8988T (cell line): Measurements from ENCODE around the gene GALNT8.
"Not testable (repeated sequence)": the region's sequence is repeated elsewhere in the genome, so short reads cannot be mapped to it uniquely, and the experiment has no call there.

Experiments used
- DNase-seq: peaks from one replicate; pipeline ENCODE4 v3.0.0; 2011

GALNT8 gene

GRCh38 chr12:4719821-4720636, at the start of gene GALNT8:
Gene GALNT8 (plus strand): TSS chr12:4720400. CDS start chr12:4720678, 278 bp downstream.
- no peak for DNase-seq

DNA sequence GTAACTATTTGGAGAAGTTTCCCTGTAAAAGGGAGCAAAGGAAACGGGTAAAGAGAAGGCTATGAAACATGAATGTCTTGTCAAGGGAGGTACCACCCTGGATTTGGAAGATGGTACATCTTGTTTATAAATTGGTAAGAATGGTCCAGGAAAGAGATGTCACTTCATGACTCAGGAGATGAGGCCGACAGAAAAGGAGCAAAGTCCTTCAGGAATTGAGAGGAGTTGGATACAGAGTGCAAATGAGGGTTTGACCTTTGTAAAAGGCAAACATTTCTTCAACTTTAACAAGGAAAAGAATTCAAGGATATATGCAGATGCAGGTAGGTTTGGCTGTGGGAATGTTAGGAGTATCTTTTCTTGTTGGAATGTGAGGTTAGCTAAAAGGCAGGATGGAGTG, 40.5 kb upstream of the GALNT8 start:
- no peak for DNase-seq

DNA sequence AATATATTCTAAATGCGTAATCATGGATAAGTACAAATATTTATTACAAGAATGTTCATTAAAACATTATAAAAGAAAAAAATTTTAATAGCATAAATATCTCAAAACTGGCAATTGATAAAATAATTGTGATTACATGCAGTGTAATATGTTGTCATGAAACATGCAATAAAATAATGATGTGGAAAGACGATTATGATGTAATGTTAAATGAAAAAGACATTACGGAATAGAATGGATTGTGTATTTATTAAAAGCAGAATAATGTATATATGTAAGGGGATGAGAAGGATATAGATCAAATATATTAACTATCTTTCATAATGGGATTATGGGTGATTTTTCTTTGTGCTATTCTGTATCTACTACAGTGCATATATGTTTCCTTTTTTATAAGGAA, 38.5 kb upstream of the GALNT8 start:
- DNase-seq = no peak

DNA sequence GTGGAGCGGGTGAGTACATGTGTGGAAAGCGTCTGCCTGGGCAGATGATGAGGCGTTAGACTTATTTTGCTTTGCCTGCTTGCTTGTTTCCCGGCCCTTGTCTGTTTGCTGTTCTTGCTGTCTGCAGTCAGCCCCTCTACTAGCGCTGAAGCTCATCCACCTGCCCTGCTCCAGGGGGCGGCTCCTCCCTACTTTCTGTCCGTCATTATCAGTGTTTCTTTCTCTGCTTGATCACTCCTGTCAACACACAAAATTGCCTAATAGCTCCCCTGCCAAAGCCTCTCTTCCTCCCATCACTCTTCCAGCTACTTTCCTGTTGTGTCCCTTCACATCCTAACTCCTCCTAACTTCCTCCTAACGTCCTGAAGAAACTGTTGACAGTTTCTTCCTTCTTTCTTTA, 34.9 kb upstream of the GALNT8 start:
- DNase-seq = no peak

- DNase-seq = no peak
These were observed 29.4 kb upstream of the GALNT8 start for GRCh38 chr12:4690760-4691159.

GRCh38 chr12:4700621-4701026, 19.6 kb upstream of the GALNT8 start:
- DNase-seq = no peak

DNA sequence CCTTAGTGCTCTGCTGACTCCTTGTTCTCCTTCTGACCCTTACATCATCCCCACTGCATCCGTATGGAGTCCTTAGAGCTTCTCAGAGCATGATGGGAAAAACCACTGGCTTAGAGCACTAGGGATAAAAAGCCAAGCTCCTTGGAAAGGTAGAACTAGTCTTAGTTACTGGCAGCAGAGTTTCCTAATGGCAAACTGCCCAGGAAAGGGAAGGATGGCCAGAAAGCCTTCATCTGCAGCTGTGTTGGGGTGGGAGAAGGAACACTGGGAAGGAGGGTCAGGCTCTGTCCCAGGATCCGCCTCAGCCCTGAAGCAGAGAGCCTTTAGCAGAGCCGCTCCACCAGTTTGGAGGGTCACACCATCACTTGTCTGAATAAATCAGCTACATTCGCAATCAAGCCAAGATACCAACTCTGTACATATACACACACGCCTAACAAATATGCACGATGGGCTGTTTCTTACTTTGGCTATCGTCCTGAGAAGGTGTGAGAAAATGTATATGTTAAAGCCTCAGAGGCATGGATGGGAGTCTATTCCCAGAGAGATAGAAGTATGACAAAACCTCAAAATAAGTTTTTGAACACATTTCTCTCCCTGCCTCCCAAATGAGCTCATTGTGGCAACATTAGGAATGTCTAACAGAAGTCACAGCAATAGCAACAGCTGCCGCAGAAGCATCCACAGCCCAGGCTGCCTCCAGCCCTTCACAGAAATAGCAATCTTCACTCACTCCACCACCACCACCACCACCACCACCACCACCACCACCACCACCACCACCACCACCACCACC, 18.6 kb upstream of the GALNT8 start:
- DNase-seq = no peak

GRCh38 chr12:4703676-4704075, 16.5 kb upstream of the GALNT8 start:
- no peak for DNase-seq

- DNase-seq = no peak
These were observed 14.4 kb upstream of the GALNT8 start for GRCh38 chr12:4705824-4706223.

DNA sequence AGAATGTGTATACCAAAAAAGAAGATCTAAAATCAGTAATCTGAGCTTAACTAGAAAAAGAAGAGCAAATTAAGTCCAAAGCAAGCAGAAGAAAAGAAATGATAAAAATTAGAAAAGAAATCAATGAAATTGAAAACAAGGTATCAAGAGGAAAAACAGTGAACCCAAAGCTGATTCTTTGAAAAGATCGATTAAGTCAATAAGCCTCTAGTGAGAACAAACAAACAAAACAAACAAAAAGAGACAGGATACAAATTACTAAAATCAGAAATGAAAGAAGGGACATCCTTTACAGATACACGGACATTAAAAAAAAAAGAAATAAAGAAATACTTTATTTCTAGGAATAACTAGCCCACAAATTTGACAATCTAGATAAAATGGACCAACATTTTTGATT, 12.9 kb upstream of the GALNT8 start:
- no peak for DNase-seq

GRCh38 chr12:4710113-4710512, 10.1 kb upstream of the GALNT8 start:
- no peak for DNase-seq

DNA sequence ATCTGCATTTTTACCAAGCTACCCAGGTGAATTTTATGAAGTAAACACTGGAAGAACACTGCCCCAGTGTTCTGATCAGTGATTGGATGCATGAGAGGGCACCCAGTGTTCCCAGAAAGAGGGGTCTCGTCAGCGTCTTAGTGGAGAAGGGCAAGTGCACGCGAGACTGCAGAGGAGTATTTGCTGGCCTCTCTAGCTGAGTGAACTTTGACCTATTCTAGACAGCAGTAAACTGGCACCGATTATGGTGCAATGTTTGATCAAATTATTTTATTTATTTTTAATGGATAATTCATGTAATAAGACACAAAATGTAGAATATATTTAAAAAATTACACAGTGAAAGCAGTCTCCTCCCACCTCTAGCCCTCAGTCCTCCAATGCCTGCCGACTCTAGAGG, 5.3 kb upstream of the GALNT8 start:
- no peak for DNase-seq

- DNase-seq = no peak
These were observed 2.4 kb upstream of the GALNT8 start for GRCh38 chr12:4717806-4718205.

- DNase-seq = no peak
These were observed 416 bp downstream of the GALNT8 start for GRCh38 chr12:4720637-4720995.

GRCh38 chr12:4721587-4721986, 1.4 kb downstream of the GALNT8 start:
- not testable (repeated sequence) for DNase-seq

DNA sequence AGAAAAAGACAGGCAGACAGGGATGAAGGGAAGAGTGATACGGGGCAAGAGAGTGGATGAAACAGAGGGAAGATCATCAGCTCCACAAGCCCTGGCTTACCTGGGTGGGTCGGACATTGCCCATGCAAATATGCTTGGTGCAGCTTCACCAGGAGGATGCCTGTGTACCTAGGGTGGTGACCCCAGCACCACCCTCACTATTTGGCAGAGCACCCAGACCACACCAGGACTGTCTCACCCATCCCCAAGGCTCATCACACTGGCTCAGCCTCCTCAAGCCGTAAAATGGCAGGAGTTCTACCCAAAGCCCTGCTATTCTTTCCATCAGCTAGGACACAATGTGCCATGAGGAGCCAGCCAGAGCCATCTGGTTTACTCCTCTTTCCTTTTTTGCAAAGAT, 3.0 kb downstream of the GALNT8 start:
- DNase-seq = no peak

DNA sequence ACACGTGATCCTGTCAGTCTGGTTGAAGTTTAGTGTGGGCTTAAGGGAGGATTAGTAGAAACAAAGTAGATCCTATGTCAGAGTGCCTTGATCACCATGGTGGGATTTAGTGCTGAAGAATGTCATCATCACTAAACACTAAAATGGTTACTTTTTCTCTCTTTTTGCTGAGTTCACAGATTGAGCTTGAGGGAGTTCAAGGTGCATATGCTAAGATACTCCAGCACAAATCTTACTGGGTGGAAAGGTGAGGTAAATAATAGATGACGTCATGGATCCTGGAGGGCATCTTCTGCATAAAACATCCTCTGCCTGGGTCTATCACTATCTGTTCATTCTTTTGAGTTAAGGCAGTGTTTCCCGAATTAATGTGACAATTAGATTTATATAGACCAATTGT, 4.9 kb downstream of the GALNT8 start:
- no peak for DNase-seq

DNA sequence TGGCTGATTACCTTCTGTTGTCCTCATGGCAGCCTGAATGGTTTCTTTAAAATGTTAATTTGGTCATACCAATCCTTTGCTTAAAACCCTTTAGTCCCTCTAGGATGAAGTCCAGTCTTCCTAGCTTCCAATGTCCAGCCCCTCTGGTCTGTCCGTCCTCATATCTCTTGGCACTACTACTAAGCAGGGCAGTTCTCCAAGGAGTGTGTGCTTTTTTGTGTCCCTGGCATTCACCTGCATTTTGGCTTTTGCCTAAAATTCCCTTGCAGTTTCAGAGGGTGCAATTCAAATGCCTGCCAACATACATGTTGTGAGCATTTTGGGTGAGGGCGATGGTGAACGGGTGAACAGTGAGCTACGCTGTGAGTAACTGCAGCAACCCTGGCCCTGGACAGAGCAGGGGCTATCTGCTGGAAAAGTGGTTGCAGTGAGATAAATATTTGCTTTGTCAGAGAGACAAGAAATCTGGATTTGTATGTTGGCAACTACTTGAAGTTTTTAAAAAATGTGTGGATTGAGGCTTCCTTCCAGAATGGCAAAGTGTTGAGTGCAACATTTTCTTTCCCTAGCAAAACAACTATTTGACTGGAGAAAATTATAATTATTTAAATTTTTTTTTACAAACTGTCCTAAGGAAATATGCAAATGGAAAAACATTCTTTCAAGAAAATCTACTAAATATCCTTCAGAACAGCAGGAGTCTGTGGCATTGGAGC, 14.6 kb downstream of the GALNT8 start:
- no peak for DNase-seq

- DNase-seq = no peak
These were observed 15.9 kb downstream of the GALNT8 start for GRCh38 chr12:4736091-4736490.

- DNase-seq = no peak
These were observed 18.3 kb downstream of the GALNT8 start for GRCh38 chr12:4738541-4738940.

DNA sequence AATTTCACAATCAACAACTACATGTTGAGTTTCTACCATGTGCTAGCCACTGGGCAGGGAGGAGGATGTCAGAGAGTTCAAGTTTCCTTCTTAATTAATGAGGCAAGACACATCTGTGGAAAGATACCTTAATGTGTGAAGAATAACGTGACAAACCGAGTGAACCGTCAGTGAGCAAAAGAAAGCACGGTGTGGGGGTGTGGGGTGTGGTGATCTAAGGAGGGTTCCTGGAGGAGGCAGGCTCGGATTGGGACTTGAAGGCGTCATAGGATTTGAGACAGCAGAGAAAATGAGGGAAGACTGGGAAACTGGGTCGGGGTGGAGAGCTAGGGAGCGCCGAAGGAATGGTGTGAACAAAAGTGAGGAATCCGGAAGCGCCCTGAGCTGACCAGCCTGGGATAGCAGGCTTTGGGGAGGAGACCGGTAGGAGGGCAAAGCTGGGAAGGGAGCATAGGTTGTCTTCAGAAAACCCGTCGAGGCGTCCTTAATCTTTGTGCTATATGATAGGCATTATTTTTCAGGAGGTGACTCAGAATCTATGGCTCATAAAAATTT, 22.3 kb downstream of the GALNT8 start:
- DNase-seq = no peak

- no peak for DNase-seq
These were observed 22.8 kb downstream of the GALNT8 start for GRCh38 chr12:4743046-4743445.

- DNase-seq = no peak
These were observed 24.5 kb downstream of the GALNT8 start for GRCh38 chr12:4744709-4745108.
